ENCODE measurements around the gene ZNF213.
"Not testable (repeated sequence)": the region's sequence is repeated elsewhere in the genome, so short reads cannot be mapped to it uniquely, and the experiment has no call there.

Gene ZNF213

GRCh38 chr16:3165111-3165822, 30.4 kb downstream of the ZNF213 start:
- TF ChIP-seq EZH2 (IDR thresholded peaks at IDR 0.05; ENCODE audit: borderline replicate concordance, low read length) (no peak), CTCF (IDR thresholded peaks at IDR 0.05; ENCODE audit: low read length) (no peak)
- H3K27ac ChIP-seq (ENCODE audit: low read depth, low read length, poor library complexity, severe bottlenecking): no peak overlapping the region
- H3K27me3 ChIP-seq (ENCODE audit: insufficient read depth, low read length): peaks cover 6% of the 10 kb centered on the region
- no peaks in the 10 kb centered on the region; the same call in 1 of the 2 replicates for H3F3A ChIP-seq (ENCODE audit: insufficient read depth, low read length)
- no peaks in the 10 kb centered on the region for H3K9me2 ChIP-seq (ENCODE audit: low read depth, low read length)
- peak overlapping the region; percentile 93 for H2AFZ ChIP-seq (ENCODE audit: low read length)
- peak overlapping the region; percentile 52; the same call in 1 of the 2 replicates for H3K9ac ChIP-seq (ENCODE audit: low read length)
- peaks cover 12% of the 10 kb centered on the region for H3K4me1 ChIP-seq (ENCODE audit: insufficient read depth, low read length, severe bottlenecking)
- H3K4me2 ChIP-seq (ENCODE audit: low read length): peak overlapping the region; percentile 68
- H3K79me2 ChIP-seq (ENCODE audit: insufficient read depth, low read length): no peaks in the 10 kb centered on the region
- H4K20me1 ChIP-seq (ENCODE audit: insufficient read depth, low read length): no peaks in the 10 kb centered on the region
- no peaks in the 10 kb centered on the region for H3K9me3 ChIP-seq (ENCODE audit: low read length)
- no peaks in the 10 kb centered on the region for H3K36me3 ChIP-seq (ENCODE audit: insufficient read depth, low read length)
- H3K4me3 ChIP-seq (ENCODE audit: low read depth, low read length, poor library complexity, severe bottlenecking): peak overlapping the region; percentile 56

- H4K20me1 ChIP-seq (ENCODE audit: insufficient read depth, low read length): no peaks in the 10 kb centered on the region
- H3K27me3 ChIP-seq (ENCODE audit: insufficient read depth, low read length): peaks cover 6% of the 10 kb centered on the region
- H3F3A ChIP-seq (ENCODE audit: insufficient read depth, low read length): no peaks in the 10 kb centered on the region; the same call in 1 of the 2 replicates
- no peak overlapping the region for H2AFZ ChIP-seq (ENCODE audit: low read length)
- TF ChIP-seq CTCF (IDR thresholded peaks at IDR 0.05; ENCODE audit: low read length) (no peak), EZH2 (IDR thresholded peaks at IDR 0.05; ENCODE audit: borderline replicate concordance, low read length) (no peak)
- H3K79me2 ChIP-seq (ENCODE audit: insufficient read depth, low read length): no peaks in the 10 kb centered on the region
- no peak overlapping the region for H3K4me3 ChIP-seq (ENCODE audit: low read depth, low read length, poor library complexity, severe bottlenecking)
- no peaks in the 10 kb centered on the region for H3K9me2 ChIP-seq (ENCODE audit: low read depth, low read length)
- H3K9ac ChIP-seq (ENCODE audit: low read length): no peak overlapping the region
- no peak overlapping the region for H3K27ac ChIP-seq (ENCODE audit: low read depth, low read length, poor library complexity, severe bottlenecking)
- H3K36me3 ChIP-seq (ENCODE audit: insufficient read depth, low read length): no peaks in the 10 kb centered on the region
- H3K4me1 ChIP-seq (ENCODE audit: insufficient read depth, low read length, severe bottlenecking): peaks cover 20% of the 10 kb centered on the region
- H3K9me3 ChIP-seq (ENCODE audit: low read length): no peaks in the 10 kb centered on the region
- H3K4me2 ChIP-seq (ENCODE audit: low read length): no peak overlapping the region
Measured at GRCh38 chr16:3166505-3166886, 31.7 kb downstream of the ZNF213 start.

DNA sequence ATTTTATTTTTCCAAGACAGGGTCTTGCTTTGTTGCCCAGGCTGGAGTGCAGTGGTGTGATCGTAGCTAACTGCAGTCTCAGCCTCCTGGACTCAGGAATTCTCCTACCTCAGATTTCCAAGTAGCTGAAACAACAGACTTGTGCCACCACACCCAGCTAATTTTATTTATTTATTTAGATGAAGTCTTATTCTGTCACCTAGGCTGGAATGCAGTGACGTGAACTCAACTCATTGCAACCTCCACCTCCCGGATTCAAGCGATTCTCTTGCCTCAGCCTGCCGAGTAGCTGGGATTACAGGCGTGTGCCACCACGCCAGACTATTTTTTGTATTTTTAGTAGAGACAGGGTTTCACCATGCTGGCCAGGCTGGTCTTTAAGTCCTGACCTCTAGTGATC, 33.9 kb downstream of the ZNF213 start:
- not testable (repeated sequence) for H3K4me2 ChIP-seq (ENCODE audit: low read length); H3K9ac ChIP-seq (ENCODE audit: low read length); H3K27ac ChIP-seq (ENCODE audit: low read depth, low read length, poor library complexity, severe bottlenecking); H3K9me3 ChIP-seq (ENCODE audit: low read length); H3K79me2 ChIP-seq (ENCODE audit: insufficient read depth, low read length); H3K9me2 ChIP-seq (ENCODE audit: low read depth, low read length); H3K27me3 ChIP-seq (ENCODE audit: insufficient read depth, low read length); H4K20me1 ChIP-seq (ENCODE audit: insufficient read depth, low read length); H3K4me3 ChIP-seq (ENCODE audit: low read depth, low read length, poor library complexity, severe bottlenecking); H3K36me3 ChIP-seq (ENCODE audit: insufficient read depth, low read length); H3F3A ChIP-seq (ENCODE audit: insufficient read depth, low read length); H2AFZ ChIP-seq (ENCODE audit: low read length)
- peaks cover 34% of the 10 kb centered on the region for H3K4me1 ChIP-seq (ENCODE audit: insufficient read depth, low read length, severe bottlenecking)

All from OCI-LY1 (cell line).